Fibroblast of skin of scalp (primary cell): ENCODE measurements around the gene RTL1.

Experiments
- DNase-seq: peaks from one replicate; pipeline ENCODE4 v3.0.0-alpha.2; 2013

The RTL1 gene

GRCh38 chr14:100832311-100832960, 71.1 kb downstream of the RTL1 start:
- no peak for DNase-seq

- no peak for DNase-seq
Observed at GRCh38 chr14:100830681-100831080, 72.8 kb downstream of the RTL1 start.
